ENCODE measurements around the gene HSDL2. TPM values are rescaled to one million over a fixed set of nuclear protein-coding genes. Genes with fewer than 3 reads are reported as not detected.
A peak's percentile ranks its signal among the peaks of the same experiment; 100 is the strongest.

HSDL2 gene
- total RNA-seq, 1 experiment from 2014 or later = 60.6 TPM

- Histone ChIP-seq H3K9me2 (ENCODE audit: insufficient read depth) (no peaks in the 10 kb centered on the region), H3K27ac (peak overlapping the region; percentile 75), H4K20me1 (ENCODE audit: insufficient read depth) (no peaks in the 10 kb centered on the region), H3K79me2 (ENCODE audit: low read depth) (peaks cover 45% of the 10 kb centered on the region), H3K9me3 (ENCODE audit: insufficient read depth, low read depth) (no peaks in the 10 kb centered on the region), H3K27me3 (ENCODE audit: insufficient read depth, low read depth) (no peaks in the 10 kb centered on the region), H3K4me3 (peak overlapping the region; percentile 95), H3K4me2 (peak overlapping the region; percentile 75), H3K36me3 (ENCODE audit: low read depth) (0 out of 2 replicates have a peak, but pooled peaks cover 3% of the 10 kb centered on the region), H3F3A (ENCODE audit: insufficient read depth, low read depth) (peaks cover 13% of the 10 kb centered on the region), H2AFZ (peak overlapping the region; percentile 94), H3K4me1 (replicated peaks; ENCODE audit: insufficient read depth) (peaks cover 28% of the 10 kb centered on the region)
- peak; percentile 27 to 70 for DNase-seq
- TF ChIP-seq CTCF (conservative IDR thresholded peaks at IDR 0.05) (no peak), EZH2 (IDR thresholded peaks at IDR 0.05; ENCODE audit: low read depth) (no peak)
- ChIA-PET POLR2A (ENCODE audit: unreplicated experiment) (interaction anchor here (0.6 to 1.4 kb wide), 2 partner anchors 37 to 285 kb away, joined by 3 to 8 read pairs; no protein-coding TSS in a partner anchor), CTCF (interaction anchor here (0.6 to 1.5 kb wide), 5 partner anchors 12 to 896 kb away, joined by 3 to 9 read pairs (median 5); no protein-coding TSS in a partner anchor)
- intact Hi-C loops (cut with micrococcal nuclease; ENCODE audit: unreplicated experiment) = loop anchor here (5.0 to 10.0 kb wide), 5 partner anchors 46 to 516 kb away; partner anchors contain the start of genes INIP, PTBP3, SLC46A2 and UGCG
- BruUV-seq (replicated peaks) = no TSS peak
These were observed 1.4 kb upstream of the HSDL2 start for GRCh38 chr9:112378328-112379176.

- peak overlapping the region; percentile 94 for H2AFZ ChIP-seq
- peaks cover 13% of the 10 kb centered on the region for H3F3A ChIP-seq (ENCODE audit: insufficient read depth, low read depth)
- peak overlapping the region; percentile 75 for H3K27ac ChIP-seq
- TF ChIP-seq CTCF (conservative IDR thresholded peaks at IDR 0.05) (no peak), EZH2 (IDR thresholded peaks at IDR 0.05; ENCODE audit: low read depth) (no peak)
- H3K4me3 ChIP-seq = peak overlapping the region; percentile 95
- no peaks in the 10 kb centered on the region for H3K9me3 ChIP-seq (ENCODE audit: insufficient read depth, low read depth)
- no peaks in the 10 kb centered on the region for H4K20me1 ChIP-seq (ENCODE audit: insufficient read depth)
- peak; percentile 92 to 100 for DNase-seq
- H3K4me2 ChIP-seq = peak overlapping the region; percentile 93
- 0 out of 2 replicates have a peak, but pooled peaks cover 3% of the 10 kb centered on the region for H3K36me3 ChIP-seq (ENCODE audit: low read depth)
- ChIA-PET CTCF (interaction anchor here (0.6 to 1.8 kb wide), 6 partner anchors 13 to 897 kb away, joined by 4 to 12 read pairs (median 7); no protein-coding TSS in a partner anchor), POLR2A (ENCODE audit: unreplicated experiment) (interaction anchor here (0.5 to 1.4 kb wide), 14 partner anchors 37 to 797 kb away, joined by 3 to 8 read pairs (median 5); partner anchors contain the start of genes KIAA1958 and PTBP3)
- peaks cover 28% of the 10 kb centered on the region for H3K4me1 ChIP-seq (replicated peaks; ENCODE audit: insufficient read depth)
- intact Hi-C loops (cut with micrococcal nuclease; ENCODE audit: unreplicated experiment) = loop anchor here (5.0 to 10.0 kb wide), 6 partner anchors 47 to 515 kb away; partner anchors contain the start of genes INIP, PTBP3, SLC46A2 and SNX30
- peaks cover 54% of the 10 kb centered on the region for H3K79me2 ChIP-seq (ENCODE audit: low read depth)
- BruUV-seq (replicated peaks) = TSS peak; percentile 71
- H3K27me3 ChIP-seq (ENCODE audit: insufficient read depth, low read depth) = no peaks in the 10 kb centered on the region
- no peaks in the 10 kb centered on the region for H3K9me2 ChIP-seq (ENCODE audit: insufficient read depth)
These were observed 469 bp upstream of the HSDL2 start for GRCh38 chr9:112379177-112380101.

All from PC-9 (cell line).